PC-3 (cell line): Measurements from ENCODE around the gene RBM14. TPM values are rescaled to one million over a fixed set of nuclear protein-coding genes. Genes with fewer than 3 reads are reported as not detected.

ENCODE experiments used
- ATAC-seq: fragments of 200-7000 bp; cut with Tn5 transposase; 2 replicates; pipeline ENCODE4 v1.9.1; 2020; ENCODE audit warnings: mild to moderate bottlenecking, moderate library complexity
- BruUV-seq: library from RNA; stranded (reverse); fragments of 400-500 nt; replicated peaks from 2 replicates; lab custom pipeline; 2021; lab: Mats Ljungman, UMichigan
- CTCF ChIA-PET: fragments of 300-600 bp; sonication (Branson Sonifier 250); formaldehyde crosslinking; loops from one replicate; lab custom pipeline; 2022; ENCODE audit warnings: antibody characterized with exemption; lab: Charles Lee
- POLR2A ChIA-PET: fragments of 300-600 bp; sonication (Branson Sonifier 250); formaldehyde crosslinking; loops from one replicate; lab custom pipeline; 2022; ENCODE audit warnings: antibody characterized with exemption; ENCODE audit not compliant: unreplicated experiment; lab: Charles Lee
- DNase-seq: peaks from one replicate; pipeline ENCODE4 v3.0.0-alpha.2; 2015
- H2AFZ ChIP-seq: fragments of 300-600 bp; sonication (generic); 2 replicates; pipeline ENCODE4 v1.6.0; 2016; ENCODE audit warnings: antibody characterized with exemption, low read length
- H3F3A ChIP-seq: fragments of 300-600 bp; sonication (generic); one replicate; pipeline ENCODE4 v1.6.0; 2017; ENCODE audit warnings: antibody characterized with exemption, low read length, control low read depth, mild to moderate bottlenecking; ENCODE audit not compliant: unreplicated experiment
- H3K27ac ChIP-seq: fragments of 300-600 bp; sonication (generic); 2 replicates; pipeline ENCODE4 v1.5.1; 2016; ENCODE audit warnings: mild to moderate bottlenecking, low read length
- H3K27me3 ChIP-seq: fragments of 300-600 bp; sonication (generic); 2 replicates; pipeline ENCODE4 v1.6.1; 2016; ENCODE audit warnings: low read length, mixed read lengths
- H3K36me3 ChIP-seq: fragments of 300-600 bp; sonication (generic); 2 replicates; pipeline ENCODE4 v1.6.1; 2016; ENCODE audit warnings: low read depth, mixed run types, low read length, mixed read lengths
- H3K4me1 ChIP-seq: fragments of 300-600 bp; sonication (generic); 2 replicates; pipeline ENCODE4 v1.5.1; 2016; ENCODE audit warnings: low read length; ENCODE audit not compliant: insufficient read depth
- H3K4me2 ChIP-seq: fragments of 300-600 bp; sonication (generic); 2 replicates; pipeline ENCODE4 v1.6.0; 2016; ENCODE audit warnings: low read length
- H3K4me3 ChIP-seq: fragments of 300-600 bp; sonication (generic); 2 replicates; pipeline ENCODE4 v1.5.1; 2016; ENCODE audit warnings: mild to moderate bottlenecking, low read length, mixed read lengths
- H3K79me2 ChIP-seq: fragments of 300-600 bp; sonication (generic); 2 replicates; pipeline ENCODE4 v1.6.1; 2017; ENCODE audit warnings: low read length, mixed read lengths
- H3K9ac ChIP-seq: fragments of 300-600 bp; sonication (generic); 2 replicates; pipeline ENCODE4 v1.6.0; 2016; ENCODE audit warnings: mild to moderate bottlenecking, low read length
- H3K9me2 ChIP-seq: fragments of 300-600 bp; sonication (generic); replicated peaks from 2 replicates; pipeline ENCODE4 v1.6.1; 2016; ENCODE audit warnings: mixed run types, low read length, mixed read lengths
- H3K9me3 ChIP-seq: fragments of 300-600 bp; sonication (generic); 2 replicates; pipeline ENCODE4 v1.6.1; 2016; ENCODE audit warnings: low read length, mixed read lengths
- H4K20me1 ChIP-seq: fragments of 300-600 bp; sonication (generic); 2 replicates; pipeline ENCODE4 v1.6.1; 2016; ENCODE audit warnings: low read length, mixed read lengths
- EZH2 ChIP-seq: fragments of 300-600 bp; sonication (generic); IDR thresholded peaks from one replicate; pipeline ENCODE4 v1.6.1; 2017; ENCODE audit warnings: antibody characterized with exemption, mild to moderate bottlenecking, low read length; ENCODE audit not compliant: unreplicated experiment
- EZH2phosphoT487 ChIP-seq: fragments of 300-600 bp; sonication (generic); IDR thresholded peaks from 2 replicates; pipeline ENCODE4 v1.6.1; 2018; ENCODE audit warnings: mild to moderate bottlenecking, antibody characterized with exemption, low read length, borderline replicate concordance
- intact Hi-C: fragments of 100-400 bp; cut with micrococcal nuclease; formaldehyde crosslinking; loops from 2 replicates; pipeline ENCODE4 v1.9.0; 2023
- total RNA-seq: library from RNA; depleted of rRNA; stranded (reverse); fragments of >200 nt; gene quantifications from 2 replicates; pipeline ENCODE4 v1.2.3, GENCODE V29; 2014
- TF ChIP-seq, protein P1 (sequence below): fragments of 300-600 bp; sonication (generic); conservative IDR thresholded peaks from 2 replicates; pipeline ENCODE4 v1.5.1; 2017; ENCODE audit warnings: antibody characterized with exemption, low read depth, mild to moderate bottlenecking, low read length

The RBM14 gene
- total RNA-seq, 1 experiment from 2014 or later: 79.3 TPM

DNA sequence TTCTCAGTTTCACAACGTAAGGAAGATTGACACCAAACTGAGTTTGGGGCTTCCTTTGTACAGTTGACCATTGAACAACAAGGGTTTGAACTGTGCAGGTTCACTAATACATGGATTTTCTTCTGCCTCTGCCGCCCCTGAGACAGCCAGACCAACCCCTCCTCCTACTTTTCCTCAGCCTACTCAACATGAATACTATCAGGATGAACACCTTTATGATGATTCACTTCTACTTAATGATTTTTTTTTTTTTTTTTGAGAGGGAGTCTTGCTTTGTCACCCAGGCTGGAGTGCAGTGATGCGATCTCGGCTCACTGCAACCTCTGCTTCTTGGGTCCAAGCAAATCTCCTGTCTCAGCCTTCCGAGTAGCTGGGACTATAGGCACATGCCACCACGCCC is 36.7 kb downstream of the RBM14 start:
- Histone ChIP-seq H3K79me2 (peaks cover 72% of the 10 kb centered on the region), H4K20me1 (peaks cover 31% of the 10 kb centered on the region), H3K36me3 (peaks cover 40% of the 10 kb centered on the region), H3K27me3 (no peaks in the 10 kb centered on the region), H3K4me3 (no peak overlapping the region), H3K4me2 (no peak overlapping the region), H3K9ac (no peak overlapping the region), H3F3A (peaks cover 6% of the 10 kb centered on the region), H2AFZ (no peak overlapping the region), H3K9me2 (no peaks in the 10 kb centered on the region), H3K27ac (no peak overlapping the region), H3K9me3 (no peaks in the 10 kb centered on the region), H3K4me1 (no peaks in the 10 kb centered on the region)
- no peak for DNase-seq
- peak; percentile 34; the same call in 1 of the 2 replicates for ATAC-seq
- intact Hi-C loops: no loop called here
- ChIA-PET CTCF (no interaction called here), POLR2A (no interaction called here)
- TF ChIP-seq EZH2phosphoT487: no peak
- TF ChIP-seq, protein P1, sequence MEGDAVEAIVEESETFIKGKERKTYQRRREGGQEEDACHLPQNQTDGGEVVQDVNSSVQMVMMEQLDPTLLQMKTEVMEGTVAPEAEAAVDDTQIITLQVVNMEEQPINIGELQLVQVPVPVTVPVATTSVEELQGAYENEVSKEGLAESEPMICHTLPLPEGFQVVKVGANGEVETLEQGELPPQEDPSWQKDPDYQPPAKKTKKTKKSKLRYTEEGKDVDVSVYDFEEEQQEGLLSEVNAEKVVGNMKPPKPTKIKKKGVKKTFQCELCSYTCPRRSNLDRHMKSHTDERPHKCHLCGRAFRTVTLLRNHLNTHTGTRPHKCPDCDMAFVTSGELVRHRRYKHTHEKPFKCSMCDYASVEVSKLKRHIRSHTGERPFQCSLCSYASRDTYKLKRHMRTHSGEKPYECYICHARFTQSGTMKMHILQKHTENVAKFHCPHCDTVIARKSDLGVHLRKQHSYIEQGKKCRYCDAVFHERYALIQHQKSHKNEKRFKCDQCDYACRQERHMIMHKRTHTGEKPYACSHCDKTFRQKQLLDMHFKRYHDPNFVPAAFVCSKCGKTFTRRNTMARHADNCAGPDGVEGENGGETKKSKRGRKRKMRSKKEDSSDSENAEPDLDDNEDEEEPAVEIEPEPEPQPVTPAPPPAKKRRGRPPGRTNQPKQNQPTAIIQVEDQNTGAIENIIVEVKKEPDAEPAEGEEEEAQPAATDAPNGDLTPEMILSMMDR: no peak
- TF ChIP-seq EZH2: no peak
- no TSS peak for BruUV-seq

DNA sequence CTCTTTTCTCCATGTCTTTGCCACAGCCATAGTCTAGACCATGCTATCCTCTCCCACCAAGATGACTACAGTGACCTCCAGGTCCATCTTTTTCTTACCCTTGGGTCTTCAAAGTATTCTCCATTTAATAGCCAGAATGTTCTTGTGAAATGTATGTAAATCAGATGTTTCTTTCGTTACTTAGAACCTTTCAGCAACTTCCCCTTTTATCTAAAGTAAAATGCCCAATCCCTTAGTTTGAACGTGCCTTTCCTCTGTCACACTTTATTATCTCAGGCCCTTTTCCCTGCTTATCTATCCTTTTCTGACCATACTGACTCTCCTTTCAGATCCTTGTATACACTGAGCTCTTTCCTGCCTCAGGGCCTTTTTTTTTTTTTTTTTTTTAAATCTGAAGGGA is 43.3 kb downstream of the RBM14 start:
- peaks cover 25% of the 10 kb centered on the region; the same call in 1 of the 2 replicates for H3K36me3 ChIP-seq
- intact Hi-C loops: no loop called here
- BruUV-seq: no TSS peak

More for the DNA sequence above, 43.3 kb downstream of the RBM14 start:
- TF ChIP-seq, protein P1: no peak
- no peak for TF ChIP-seq EZH2
- TF ChIP-seq EZH2phosphoT487: no peak
- ATAC-seq (no peak), DNase-seq (no peak)
- Histone ChIP-seq H3F3A (no peaks in the 10 kb centered on the region), H3K4me2 (no peak overlapping the region), H3K9me3 (no peaks in the 10 kb centered on the region), H3K4me1 (no peaks in the 10 kb centered on the region), H3K79me2 (peaks cover 48% of the 10 kb centered on the region), H3K4me3 (no peak overlapping the region), H3K27me3 (no peaks in the 10 kb centered on the region), H3K9ac (no peak overlapping the region), H3K27ac (no peak overlapping the region), H3K9me2 (no peaks in the 10 kb centered on the region), H4K20me1 (no peaks in the 10 kb centered on the region), H2AFZ (no peak overlapping the region)
- ChIA-PET POLR2A (interaction anchor here (0.5 to 0.6 kb wide), 3 partner anchors 17 to 124 kb away, joined by 3 to 14 read pairs (median 4); partner anchors contain the start of gene ZDHHC24), CTCF (interaction anchor here (0.6 kb wide), 3 partner anchors 37 to 69 kb away, joined by 3 to 10 read pairs (median 5); no protein-coding TSS in a partner anchor)
